Suprapubic skin (tissue), 4 donors: Measurements from ENCODE around the gene IRF7. TPM values are rescaled to one million over a fixed set of nuclear protein-coding genes. Genes with fewer than 3 reads are reported as not detected.
A peak's percentile ranks its signal among the peaks of the same experiment; 100 is the strongest.

ENCODE experiments used
- DNase-seq, 2 donors: peaks; one replicate each; pipeline ENCODE4 v3.0.0-alpha.2; 2019; ENCODE audit warnings: low spot score in 2 of 2
- H3K27ac ChIP-seq: fragments of 200-600 bp; sonication (generic); one replicate; pipeline ENCODE4 v1.5.1; 2019
- H3K27me3 ChIP-seq: fragments of 200-600 bp; sonication (generic); one replicate; pipeline ENCODE4 v1.5.1; 2019
- H3K36me3 ChIP-seq: fragments of 200-600 bp; sonication (generic); one replicate; pipeline ENCODE4 v1.5.1; 2019
- H3K4me1 ChIP-seq: fragments of 200-600 bp; sonication (generic); one replicate; pipeline ENCODE4 v1.5.1; 2019
- H3K4me3 ChIP-seq: fragments of 200-600 bp; sonication (generic); one replicate; pipeline ENCODE4 v1.5.1; 2019; ENCODE audit warnings: mild to moderate bottlenecking
- H3K9me3 ChIP-seq: fragments of 200-600 bp; sonication (generic); one replicate; pipeline ENCODE4 v1.5.1; 2019
- CTCF ChIP-seq, 2 donors: fragments of 200-600 bp in 1 of 2; fragments of 450-650 bp in 1 of 2; sonication (generic) in 1 of 2; IDR thresholded peaks; one replicate each; pipeline ENCODE4 v1.5.1; 2016 to 2019; ENCODE audit warnings: antibody characterized with exemption in 2 of 2, mild to moderate bottlenecking in 1 of 2, moderate library complexity in 1 of 2
- EP300 ChIP-seq: sonication (generic); formaldehyde crosslinking; IDR thresholded peaks from one replicate; pipeline ENCODE4 v1.6.1; 2017; ENCODE audit warnings: antibody characterized with exemption
- POLR2A ChIP-seq, 2 donors: fragments of 450-650 bp; IDR thresholded peaks; one replicate each; pipeline ENCODE4 v1.6.1; 2017; ENCODE audit warnings: antibody characterized with exemption in 2 of 2, mild to moderate bottlenecking in 2 of 2, moderate library complexity in 2 of 2
- POLR2AphosphoS5 ChIP-seq, 3 donors: sonication (generic); formaldehyde crosslinking; IDR thresholded peaks; one replicate each; pipeline ENCODE4 v1.6.1; 2017; ENCODE audit warnings: antibody characterized with exemption in 3 of 3
- WGBS: methylation state at CpG from one replicate; pipeline ENCODE4 v1.1.5; 2018; 5-methylcytosine and 5-hydroxymethylcytosine counted together
- total RNA-seq, 4 donors: library from RNA; depleted of rRNA; stranded (reverse); fragments of >200 nt; gene quantifications; one replicate each; pipeline ENCODE4 v1.1.0, GENCODE V29; 2016

IRF7 gene
- total RNA-seq, 4 donors from 2014 or later = 20.9 to 34.0 (median 26.6) TPM

- Histone ChIP-seq H3K4me3 (no peak overlapping the region), H3K27ac (no peak overlapping the region), H3K27me3 (peaks cover 2% of the 10 kb centered on the region), H3K4me1 (peaks cover 20% of the 10 kb centered on the region), H3K36me3 (no peaks in the 10 kb centered on the region), H3K9me3 (no peaks in the 10 kb centered on the region)
- WGBS = 82% methylated on average over 3 of the region's 24 CpGs
- TF ChIP-seq POLR2AphosphoS5 (IDR thresholded peaks at IDR 0.05) (no peak), CTCF (IDR thresholded peaks at IDR 0.05) (no peak), POLR2A (IDR thresholded peaks at IDR 0.05) (no peak), EP300 (no peak)
- no peak for DNase-seq
Measured at GRCh38 chr11:618856-619627, 3.3 kb upstream of the IRF7 start.

GRCh38 chr11:617912-618682, 2.3 kb upstream of the IRF7 start:
- Histone ChIP-seq H3K27ac (no peak overlapping the region), H3K4me1 (peaks cover 29% of the 10 kb centered on the region), H3K9me3 (no peaks in the 10 kb centered on the region), H3K27me3 (no peaks in the 10 kb centered on the region), H3K36me3 (peaks cover 3% of the 10 kb centered on the region), H3K4me3 (no peak overlapping the region)
- DNase-seq = peak in 1 of 2 donors; percentile 65
- TF ChIP-seq CTCF (IDR thresholded peaks at IDR 0.05) = no peak
- TF ChIP-seq POLR2AphosphoS5 (IDR thresholded peaks at IDR 0.05) = no peak
- TF ChIP-seq EP300 = no peak
- TF ChIP-seq POLR2A (IDR thresholded peaks at IDR 0.05) = no peak
- 95% methylated on average over 17 of the region's 25 CpGs for WGBS

- Histone ChIP-seq H3K4me3 (no peak overlapping the region), H3K9me3 (no peaks in the 10 kb centered on the region), H3K27me3 (no peaks in the 10 kb centered on the region), H3K4me1 (peaks cover 36% of the 10 kb centered on the region), H3K36me3 (peaks cover 10% of the 10 kb centered on the region), H3K27ac (no peak overlapping the region)
- 94% methylated on average over 35 of the region's 57 CpGs for WGBS
- DNase-seq = peak in 1 of 2 donors; percentile 76
- no peak for TF ChIP-seq POLR2A (IDR thresholded peaks at IDR 0.05)
- TF ChIP-seq EP300 = no peak
- TF ChIP-seq POLR2AphosphoS5 (IDR thresholded peaks at IDR 0.05) = no peak
- TF ChIP-seq CTCF (IDR thresholded peaks at IDR 0.05) = no peak
Measured at GRCh38 chr11:617199-617911, 1.6 kb upstream of the IRF7 start.

GRCh38 chr11:616320-617198, 809 bp upstream of the IRF7 start:
- H3K27ac ChIP-seq = peak overlapping the region; percentile 86
- peaks cover 43% of the 10 kb centered on the region for H3K4me1 ChIP-seq
- no peaks in the 10 kb centered on the region for H3K9me3 ChIP-seq
- DNase-seq = peak in 1 of 2 donors; percentile 71
- TF ChIP-seq POLR2A (IDR thresholded peaks at IDR 0.05) (no peak), CTCF (IDR thresholded peaks at IDR 0.05) (no peak), EP300 (no peak), POLR2AphosphoS5 (IDR thresholded peaks at IDR 0.05) (no peak)
- no peaks in the 10 kb centered on the region for H3K27me3 ChIP-seq
- H3K4me3 ChIP-seq = peak overlapping the region; percentile 79
- 76% methylated on average over 20 of the region's 39 CpGs for WGBS
- peaks cover 18% of the 10 kb centered on the region for H3K36me3 ChIP-seq
